GM21737 (cell line): ENCODE data around the gene R3HDM4.
"Not testable (repeated sequence)": the region's sequence is repeated elsewhere in the genome, so short reads cannot be mapped to it uniquely, and the experiment has no call there.

Experiments
- ATAC-seq: cut with Tn5 transposase; IDR thresholded peaks from one replicate; pipeline ENCODE4 v1.9.1; 2021; ENCODE audit warnings: mild to moderate bottlenecking, moderate library complexity; ENCODE audit not compliant: unreplicated experiment

R3HDM4 gene

GRCh38 chr19:896434-896833, 16.6 kb downstream of the R3HDM4 start:
- ATAC-seq, result no peak

- ATAC-seq, result peak; percentile 68
These were observed 19.9 kb downstream of the R3HDM4 start, which contains the start of the genes MED16 and RNU6-9 for GRCh38 chr19:892894-893689. Gene MED16 (minus strand): TSS chr19:893187. CDS start chr19:891131, 2,056 bp downstream. Gene RNU6-9 (plus strand): TSS chr19:893484.

- ATAC-seq, result peak; percentile 3
These were observed 20.7 kb downstream of the R3HDM4 start for GRCh38 chr19:892243-892893.

GRCh38 chr19:891421-892200, 21.4 kb downstream of the R3HDM4 start:
- not testable (repeated sequence) for ATAC-seq

GRCh38 chr19:890831-891230, 22.2 kb downstream of the R3HDM4 start:
- no peak for ATAC-seq

GRCh38 chr19:889662-890295, 23.2 kb downstream of the R3HDM4 start:
- ATAC-seq, result no peak

- no peak for ATAC-seq
These were observed 24.2 kb downstream of the R3HDM4 start for GRCh38 chr19:888581-889385.

- no peak for ATAC-seq
These were observed 25.4 kb downstream of the R3HDM4 start for GRCh38 chr19:887599-887998.

- no peak for ATAC-seq
These were observed 25.9 kb downstream of the R3HDM4 start for GRCh38 chr19:887072-887471.

- no peak for ATAC-seq
These were observed 27.3 kb downstream of the R3HDM4 start for GRCh38 chr19:885536-886224.

GRCh38 chr19:884420-885211, 28.4 kb downstream of the R3HDM4 start:
- ATAC-seq, result no peak

- ATAC-seq, result no peak
These were observed 29.3 kb downstream of the R3HDM4 start for GRCh38 chr19:883661-884211.

- ATAC-seq, result no peak
These were observed 30.0 kb downstream of the R3HDM4 start for GRCh38 chr19:882871-883497.

- ATAC-seq, result no peak
These were observed 31.5 kb downstream of the R3HDM4 start for GRCh38 chr19:881385-882071.

GRCh38 chr19:879711-880438, 33.1 kb downstream of the R3HDM4 start:
- ATAC-seq, result no peak

GRCh38 chr19:878751-879561, 34.1 kb downstream of the R3HDM4 start:
- ATAC-seq, result not testable (repeated sequence)
